Islet of Langerhans (tissue), 1 donor: Measurements from ENCODE around the gene ZNF771.

Experiments used
- FAIRE-seq: peaks from one replicate; lab custom pipeline; 2011; peaks lifted over from hg19 to GRCh38; lab: Jason Lieb, UNC

The ZNF771 gene

GRCh38 chr16:30399435-30400186 lies 7.8 kb upstream of the ZNF771 start:
- FAIRE-seq = no peak

GRCh38 chr16:30401768-30402425 lies 5.5 kb upstream of the ZNF771 start:
- no peak for FAIRE-seq

GRCh38 chr16:30406795-30407101 lies 658 bp upstream of the ZNF771 start:
- no peak for FAIRE-seq

- FAIRE-seq = no peak
These were observed 563 bp downstream of the ZNF771 start for GRCh38 chr16:30407804-30408534.

GRCh38 chr16:30409125-30410060 lies 2.0 kb downstream of the ZNF771 start:
- no peak for FAIRE-seq

GRCh38 chr16:30413112-30413806 lies 5.9 kb downstream of the ZNF771 start:
- no peak for FAIRE-seq

- FAIRE-seq = no peak
These were observed 6.8 kb downstream of the ZNF771 start for GRCh38 chr16:30414159-30414558.

- FAIRE-seq = no peak
These were observed 8.7 kb downstream of the ZNF771 start for GRCh38 chr16:30416047-30416603.

- FAIRE-seq = no peak
These were observed 9.5 kb downstream of the ZNF771 start for GRCh38 chr16:30416624-30417528.

- FAIRE-seq = no peak
These were observed 10.3 kb downstream of the ZNF771 start for GRCh38 chr16:30417529-30418349.

- no peak for FAIRE-seq
These were observed 11.2 kb downstream of the ZNF771 start for GRCh38 chr16:30418350-30419181.

GRCh38 chr16:30421010-30421409 lies 13.6 kb downstream of the ZNF771 start:
- no peak for FAIRE-seq

- no peak for FAIRE-seq
These were observed 20.6 kb downstream of the ZNF771 start for GRCh38 chr16:30428055-30428454.

- FAIRE-seq = no peak
These were observed 21.9 kb downstream of the ZNF771 start for GRCh38 chr16:30429418-30429677.

GRCh38 chr16:30429678-30430427 lies 22.4 kb downstream of the ZNF771 start, which contains the start of gene DCTPP1:
Gene DCTPP1 (minus strand): TSS chr16:30430030. CDS start chr16:30429980, 50 bp downstream.
- peak; percentile 73 for FAIRE-seq

- no peak for FAIRE-seq
These were observed 23.1 kb downstream of the ZNF771 start for GRCh38 chr16:30430428-30430970.

GRCh38 chr16:30434852-30435251 lies 27.4 kb downstream of the ZNF771 start:
- FAIRE-seq = no peak
